Measurements from ENCODE around the gene MBNL1. TPM values are rescaled to one million over a fixed set of nuclear protein-coding genes. Genes with fewer than 3 reads are reported as not detected.

Gene MBNL1
- total RNA-seq, 1 donor from 2014 or later = 36.2 TPM

- no peak overlapping the region for H3K27ac Mint-ChIP-seq (ENCODE audit: unreplicated experiment)
- no peaks in the 10 kb centered on the region for H3K27me3 Mint-ChIP-seq (ENCODE audit: low read depth)
- H3K9me3 Mint-ChIP-seq = no peaks in the 10 kb centered on the region
- no peaks in the 10 kb centered on the region for H3K36me3 Mint-ChIP-seq (ENCODE audit: low read depth)
- H3K4me3 Mint-ChIP-seq = no peak overlapping the region
- DNase-seq (ENCODE audit: low read depth, low spot score) = no peak
- H3K4me1 Mint-ChIP-seq = peaks cover 7% of the 10 kb centered on the region
- no peak for TF ChIP-seq CTCF (conservative IDR thresholded peaks at IDR 0.05)
Observed at GRCh38 chr3:152355744-152356665, 87.3 kb downstream of the MBNL1 start.

- H3K4me3 Mint-ChIP-seq = no peak overlapping the region
- H3K36me3 Mint-ChIP-seq (ENCODE audit: low read depth) = no peaks in the 10 kb centered on the region
- no peaks in the 10 kb centered on the region for H3K9me3 Mint-ChIP-seq
- no peaks in the 10 kb centered on the region for H3K27me3 Mint-ChIP-seq (ENCODE audit: low read depth)
- no peak for DNase-seq (ENCODE audit: low read depth, low spot score)
- peaks cover 11% of the 10 kb centered on the region for H3K4me1 Mint-ChIP-seq
- H3K27ac Mint-ChIP-seq (ENCODE audit: unreplicated experiment) = no peak overlapping the region
- TF ChIP-seq CTCF (conservative IDR thresholded peaks at IDR 0.05) = no peak
Observed at GRCh38 chr3:152356870-152357276, 88.1 kb downstream of the MBNL1 start.

- DNase-seq (ENCODE audit: low read depth, low spot score) = no peak
- Mint-ChIP-seq H3K27me3 (ENCODE audit: low read depth) (no peaks in the 10 kb centered on the region), H3K27ac (ENCODE audit: unreplicated experiment) (peak overlapping the region; percentile 0), H3K4me1 (peaks cover 15% of the 10 kb centered on the region), H3K36me3 (ENCODE audit: low read depth) (no peaks in the 10 kb centered on the region), H3K9me3 (no peaks in the 10 kb centered on the region), H3K4me3 (no peak overlapping the region)
- no peak for TF ChIP-seq CTCF (conservative IDR thresholded peaks at IDR 0.05)
Observed at GRCh38 chr3:152357587-152357986, 88.9 kb downstream of the MBNL1 start.

GRCh38 chr3:152359385-152360248 is 90.9 kb downstream of the MBNL1 start:
- Mint-ChIP-seq H3K27me3 (ENCODE audit: low read depth) (no peaks in the 10 kb centered on the region), H3K4me3 (no peak overlapping the region), H3K36me3 (ENCODE audit: low read depth) (no peaks in the 10 kb centered on the region), H3K4me1 (peaks cover 29% of the 10 kb centered on the region), H3K27ac (ENCODE audit: unreplicated experiment) (no peak overlapping the region), H3K9me3 (no peaks in the 10 kb centered on the region)
- no peak for DNase-seq (ENCODE audit: low read depth, low spot score)
- TF ChIP-seq CTCF (conservative IDR thresholded peaks at IDR 0.05) = no peak

GRCh38 chr3:152360302-152360701 is 91.6 kb downstream of the MBNL1 start:
- no peak for TF ChIP-seq CTCF (conservative IDR thresholded peaks at IDR 0.05)
- no peaks in the 10 kb centered on the region for H3K9me3 Mint-ChIP-seq
- no peak overlapping the region for H3K27ac Mint-ChIP-seq (ENCODE audit: unreplicated experiment)
- DNase-seq (ENCODE audit: low read depth, low spot score) = no peak
- peaks cover 33% of the 10 kb centered on the region for H3K4me1 Mint-ChIP-seq
- no peaks in the 10 kb centered on the region for H3K36me3 Mint-ChIP-seq (ENCODE audit: low read depth)
- H3K4me3 Mint-ChIP-seq = no peak overlapping the region
- no peaks in the 10 kb centered on the region for H3K27me3 Mint-ChIP-seq (ENCODE audit: low read depth)
